Mucosa of gallbladder (tissue), 1 donor: Measurements from ENCODE around the gene ARHGEF9. TPM values are rescaled to one million over a fixed set of nuclear protein-coding genes. Genes with fewer than 3 reads are reported as not detected.
"Not testable (repeated sequence)": the region's sequence is repeated elsewhere in the genome, so short reads cannot be mapped to it uniquely, and the experiment has no call there.

Experiments
- DNase-seq: peaks from one replicate; pipeline ENCODE4 v3.0.0-alpha.2; 2020; ENCODE audit warnings: low spot score
- total RNA-seq: library from RNA; stranded (reverse); gene quantifications from one replicate; pipeline ENCODE4 v1.2.1, GENCODE V29; 2021
- donor health status: DM: no; HTN: no; CAD: no.

ARHGEF9 gene
- total RNA-seq, 1 donor from 2014 or later: 28.0 TPM

DNA sequence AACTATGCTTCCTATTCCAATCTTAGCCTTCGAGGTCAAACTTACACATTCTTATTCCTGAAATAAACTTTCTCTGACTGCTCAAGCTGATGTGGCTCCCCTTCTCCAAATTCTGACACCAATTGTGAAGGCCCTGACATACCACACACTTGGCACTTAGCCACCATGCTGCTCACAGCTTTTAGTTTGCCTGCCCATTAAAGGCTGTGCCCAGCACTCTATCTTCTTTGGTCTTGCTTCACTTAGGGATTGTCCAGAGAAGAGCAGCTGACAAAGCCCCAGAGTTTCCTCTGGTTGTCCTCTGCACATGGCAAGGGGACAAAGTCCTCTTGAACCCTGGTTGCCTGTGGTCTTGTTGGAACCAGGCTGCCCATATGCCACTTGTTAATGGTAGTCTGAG is 126.1 kb downstream of the ARHGEF9 start:
- no peak for DNase-seq

GRCh38 chrX:63657821-63658220 is 127.2 kb downstream of the ARHGEF9 start:
- no peak for DNase-seq

DNA sequence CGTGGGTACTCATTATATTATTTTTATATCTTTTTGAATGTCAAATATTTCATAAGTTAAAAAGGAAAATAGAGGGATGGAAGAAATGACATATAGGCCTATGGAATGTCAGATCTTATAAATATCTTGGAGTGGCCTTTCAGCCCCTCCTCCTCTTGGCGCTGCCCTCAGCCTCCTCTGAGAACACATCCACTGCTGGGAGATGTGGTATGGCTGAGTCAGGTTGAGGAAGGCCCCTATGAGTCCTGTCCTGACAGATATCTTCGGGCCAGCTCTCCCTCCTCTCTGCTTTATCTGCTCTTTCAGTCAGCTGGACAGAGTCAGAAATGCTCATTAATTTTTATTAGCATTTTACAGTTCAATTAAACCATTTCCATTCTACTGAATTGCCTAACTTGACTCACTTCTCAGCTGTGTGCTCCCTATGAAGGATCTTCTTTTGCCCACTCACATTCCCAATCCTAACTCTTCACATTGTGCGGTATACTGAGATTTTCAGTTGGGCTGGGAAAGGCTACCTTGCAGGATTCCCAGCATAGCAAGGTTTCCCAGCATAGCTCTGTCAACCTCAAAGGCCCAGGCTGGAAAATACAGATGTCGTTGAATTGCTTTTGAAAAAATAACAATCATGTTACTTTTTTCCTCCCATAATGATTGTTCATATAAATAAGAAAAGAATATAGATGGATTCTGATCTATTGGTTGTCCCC is 128.0 kb downstream of the ARHGEF9 start:
- DNase-seq: no peak

DNA sequence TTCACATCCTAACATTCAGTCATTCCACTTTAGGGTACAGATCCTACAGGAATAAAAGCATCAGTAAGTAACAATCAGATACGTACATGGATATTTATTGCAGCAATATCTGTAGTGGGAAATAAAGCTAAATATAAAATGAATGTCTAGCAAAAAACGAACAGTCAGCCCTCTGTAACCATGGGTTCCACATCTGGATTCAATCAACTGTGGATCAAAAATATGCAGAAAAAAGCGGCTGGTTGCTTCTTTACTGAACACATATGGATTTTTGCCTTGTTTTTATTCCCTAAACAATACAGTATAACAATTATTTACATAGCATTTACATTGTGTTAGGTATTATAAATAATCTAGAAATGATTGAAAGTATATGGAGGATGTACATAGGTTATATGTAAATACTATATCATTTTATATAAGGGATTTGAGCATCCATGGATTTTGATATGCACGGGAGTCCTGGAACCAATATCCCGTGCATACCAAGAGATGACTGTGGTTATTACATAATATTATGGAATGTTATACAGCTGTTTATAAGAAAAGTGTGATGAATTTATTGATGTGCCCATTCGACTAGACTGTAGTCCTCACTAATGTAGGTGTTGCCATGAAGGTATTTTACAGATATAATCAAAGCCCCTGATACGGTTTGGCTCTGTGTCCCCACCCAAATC is 132.8 kb downstream of the ARHGEF9 start:
- DNase-seq: no peak

- not testable (repeated sequence) for DNase-seq
These were observed 139.3 kb downstream of the ARHGEF9 start for GRCh38 chrX:63645748-63646147.

GRCh38 chrX:63635750-63636149 is 149.3 kb downstream of the ARHGEF9 start:
- no peak for DNase-seq

DNA sequence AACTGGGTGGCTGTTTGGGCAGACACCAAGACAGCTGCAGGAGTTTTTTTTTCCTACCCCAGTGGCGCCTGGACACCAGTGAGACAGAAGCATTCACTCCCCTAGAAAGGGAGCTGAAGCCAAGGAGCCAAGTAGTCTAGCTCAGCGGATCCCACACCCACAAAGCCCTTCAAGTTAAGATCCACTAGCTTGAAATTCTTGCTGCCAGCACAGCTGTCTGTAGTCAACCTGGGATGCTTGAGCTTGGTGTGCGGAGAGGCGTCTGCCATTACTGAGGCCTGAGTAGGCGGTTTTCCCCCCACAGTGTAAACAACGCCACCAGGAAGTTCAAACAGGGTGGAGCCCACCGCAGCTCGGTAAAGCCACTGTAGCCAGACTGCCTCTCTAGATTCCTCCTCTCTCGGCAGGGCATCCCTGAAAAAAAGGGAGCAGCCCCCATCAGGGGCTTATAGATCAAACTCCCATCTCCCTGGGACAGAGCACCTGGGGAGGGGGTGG is 171.4 kb downstream of the ARHGEF9 start:
- DNase-seq: no peak

GRCh38 chrX:63585936-63586335 is 199.1 kb downstream of the ARHGEF9 start:
- DNase-seq: no peak
